GM18867 (cell line): ENCODE data around the gene PDHX.
"Not testable (repeated sequence)": the region's sequence is repeated elsewhere in the genome, so short reads cannot be mapped to it uniquely, and the experiment has no call there.

Source experiments
- ATAC-seq: cut with Tn5 transposase; IDR thresholded peaks from one replicate; pipeline ENCODE4 v1.9.1; 2021; ENCODE audit warnings: mild to moderate bottlenecking, moderate library complexity; ENCODE audit not compliant: unreplicated experiment

The PDHX gene

DNA sequence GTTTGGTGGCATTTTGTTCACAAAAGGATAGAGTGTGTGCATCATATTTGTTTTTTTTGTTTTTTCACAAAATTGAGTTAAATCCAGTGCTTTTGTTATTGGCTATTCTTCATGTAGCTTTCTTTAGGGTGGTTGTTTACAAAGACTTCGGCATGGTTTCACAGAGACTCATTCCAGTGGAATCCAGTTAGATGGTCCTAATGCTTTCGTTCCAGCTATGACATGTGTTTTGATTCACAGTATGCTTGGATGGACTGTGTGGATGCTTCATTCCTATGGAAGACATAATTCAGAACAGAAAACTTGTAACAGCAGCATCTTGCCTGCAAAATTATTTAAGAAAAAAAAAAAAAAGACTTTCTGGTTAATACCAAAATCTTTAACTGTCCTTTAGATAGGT is 97.9 kb downstream of the PDHX start:
- ATAC-seq: no peak

DNA sequence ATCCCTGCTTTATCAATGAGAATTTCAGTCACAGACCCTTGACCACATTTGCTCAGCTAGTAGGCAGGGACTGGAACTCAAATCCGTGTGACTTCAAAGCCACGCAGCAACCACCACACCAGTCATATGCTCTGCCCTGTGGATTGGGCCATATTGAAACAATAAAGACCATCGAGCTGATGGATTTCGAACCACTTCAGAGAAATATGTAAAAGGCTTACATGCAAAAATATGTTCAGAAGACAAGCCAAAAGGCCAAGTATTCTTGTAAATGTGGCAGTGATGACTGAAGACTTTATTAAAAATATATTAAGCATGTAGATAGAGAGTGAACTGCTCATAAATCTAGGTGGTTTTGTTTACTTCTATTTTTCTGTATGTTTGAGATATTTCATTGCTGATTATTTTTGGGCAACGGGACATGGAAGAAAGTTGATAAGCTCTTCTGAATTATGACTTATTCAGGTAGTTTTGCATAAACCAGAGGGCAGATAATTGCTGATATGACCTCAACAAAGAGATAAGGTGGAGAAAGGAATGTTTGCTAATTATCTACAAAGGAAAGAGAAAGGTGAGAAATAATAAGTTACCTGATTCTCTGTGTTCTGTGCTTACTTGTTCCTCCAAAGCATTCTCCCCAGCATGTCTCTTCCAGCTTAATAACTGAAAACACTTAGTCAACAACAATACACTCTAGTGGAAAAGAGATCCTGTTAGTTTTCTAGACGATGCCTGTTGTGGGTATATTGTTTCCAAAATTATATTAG is 99.4 kb downstream of the PDHX start:
- no peak for ATAC-seq

- ATAC-seq: no peak
Observed at GRCh38 chr11:35016916-35017315, 100.5 kb downstream of the PDHX start.

DNA sequence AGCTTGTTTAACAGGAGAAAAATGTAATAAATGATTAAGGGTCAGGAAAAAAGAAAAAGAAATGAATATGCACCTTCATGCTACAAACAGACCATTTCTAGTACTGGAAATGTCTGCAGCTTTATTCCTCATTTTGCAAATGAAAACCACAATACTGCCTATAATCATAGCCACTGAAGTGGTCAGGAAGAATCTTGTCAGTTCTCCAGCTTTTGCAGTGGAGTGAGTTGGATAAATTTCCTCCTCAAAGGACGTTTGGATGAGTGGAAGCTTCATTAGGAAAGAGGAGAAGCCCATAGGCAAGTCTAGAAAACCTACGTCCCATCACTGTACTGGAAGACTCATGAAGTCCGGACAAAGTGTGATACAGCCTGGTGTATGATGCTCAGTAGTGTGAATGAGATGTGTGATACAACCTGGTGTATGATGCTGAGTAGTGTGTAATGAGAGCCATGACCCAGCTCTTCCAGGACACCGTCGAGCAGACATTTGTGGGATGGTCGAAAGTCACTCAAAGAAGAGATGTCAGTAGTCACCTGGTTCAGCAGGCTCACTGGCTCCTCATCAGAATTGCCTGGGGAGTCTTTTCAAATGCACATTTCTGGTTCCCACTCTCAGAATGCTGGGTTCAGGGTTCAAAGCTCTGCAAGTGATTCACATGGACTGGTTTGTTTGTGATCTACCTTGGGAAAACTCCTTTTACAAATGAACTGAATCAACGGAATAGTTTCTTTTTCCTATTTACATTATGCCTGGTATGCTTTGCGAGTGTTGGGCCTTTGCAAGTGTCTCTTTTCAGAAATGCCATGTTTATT is 101.3 kb downstream of the PDHX start:
- ATAC-seq: no peak

- no peak for ATAC-seq
Observed at GRCh38 chr11:35021589-35021988, 105.2 kb downstream of the PDHX start.

DNA sequence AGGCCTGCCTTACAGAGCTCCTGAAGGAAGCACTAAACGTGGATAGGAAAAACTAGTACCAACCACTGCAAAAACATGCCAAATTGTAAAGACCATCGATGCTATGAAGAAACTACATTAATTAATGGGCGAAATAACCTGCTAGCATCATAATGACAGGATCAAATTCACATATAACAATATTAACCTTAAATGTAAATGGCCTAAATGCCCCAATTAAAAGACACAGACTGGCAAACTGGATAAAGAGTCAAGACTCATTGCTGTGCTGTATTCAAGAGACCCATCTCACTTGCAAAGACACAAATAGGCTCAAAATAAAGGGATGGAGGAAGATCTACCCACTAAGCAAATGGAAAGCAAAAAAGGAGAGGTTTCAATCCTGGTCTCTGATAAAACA is 107.5 kb downstream of the PDHX start:
- ATAC-seq: not testable (repeated sequence)

DNA sequence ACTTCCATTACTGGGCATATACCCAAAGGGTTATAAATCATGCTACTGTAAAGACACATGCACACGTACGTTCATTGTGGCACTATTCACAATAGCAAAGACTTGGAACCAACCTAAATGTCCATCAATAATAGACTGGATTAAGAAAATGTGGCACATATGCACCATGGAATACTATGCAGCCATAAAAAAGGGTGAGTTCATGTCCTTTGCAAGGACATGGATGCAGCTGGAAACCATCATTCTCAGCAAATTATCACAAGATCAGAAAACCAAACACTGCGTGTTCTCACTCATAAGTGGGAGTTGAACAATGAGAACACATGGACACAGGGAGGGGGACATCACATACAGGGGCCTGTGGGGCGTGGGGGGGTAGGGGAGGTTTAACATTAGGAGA is 111.6 kb downstream of the PDHX start:
- ATAC-seq: not testable (repeated sequence)

DNA sequence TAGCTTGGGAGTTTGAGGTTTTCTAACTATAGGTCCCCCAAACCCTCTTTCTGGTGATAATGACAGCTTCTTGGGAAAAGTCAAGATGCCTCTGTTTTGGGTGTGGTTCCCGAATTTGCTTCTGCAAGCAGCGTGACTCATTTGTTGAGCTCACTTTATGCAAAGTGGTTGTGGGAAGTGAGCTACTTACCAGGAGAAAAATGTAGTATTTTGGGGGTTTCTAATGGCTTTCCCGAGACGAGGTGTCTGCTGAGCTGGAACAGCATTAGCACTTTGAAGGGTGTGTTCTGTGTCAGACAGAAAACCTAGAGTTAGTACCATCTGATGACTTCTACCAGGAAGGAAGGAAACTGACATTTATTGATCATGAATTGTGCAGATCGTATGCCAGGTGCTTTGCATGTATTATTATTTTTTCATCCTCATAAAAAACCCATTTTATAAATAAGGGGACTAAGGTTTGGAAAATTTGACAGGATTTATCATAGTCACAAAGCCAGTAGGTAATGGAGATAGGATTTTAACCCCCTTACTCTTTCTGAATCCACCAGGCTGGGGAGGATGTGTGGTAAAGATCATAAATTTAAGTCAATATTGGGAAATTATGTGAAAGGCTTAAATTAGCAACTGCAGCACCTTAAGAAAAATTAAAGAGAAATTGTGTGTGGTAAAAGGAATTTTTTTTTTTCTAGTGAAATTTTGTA is 113.7 kb downstream of the PDHX start:
- peak; percentile 76 for ATAC-seq

DNA sequence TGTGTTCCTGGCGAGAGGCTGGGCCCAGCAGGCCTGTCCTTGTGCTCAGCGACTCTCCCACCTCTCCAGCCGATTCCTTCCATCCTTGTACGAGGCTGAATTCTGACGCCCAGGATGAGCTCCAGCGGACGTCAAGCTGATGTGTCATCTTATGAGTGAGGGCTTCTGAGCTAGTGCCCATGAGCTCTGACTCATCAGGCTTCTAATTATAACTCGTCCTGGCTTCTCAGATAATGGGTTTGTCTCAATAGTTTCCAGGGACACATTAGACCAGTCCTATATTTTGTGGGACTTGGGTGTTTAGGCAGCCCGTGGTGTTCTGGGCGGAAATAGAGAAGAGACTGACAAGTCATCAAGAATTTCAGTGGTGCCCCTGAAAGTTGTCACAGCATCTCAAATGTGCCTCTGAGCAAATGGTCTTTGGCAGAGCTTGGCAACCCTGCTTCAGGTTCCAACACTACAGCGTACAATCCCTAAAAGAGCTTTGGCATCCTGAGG is 114.3 kb downstream of the PDHX start:
- no peak for ATAC-seq

DNA sequence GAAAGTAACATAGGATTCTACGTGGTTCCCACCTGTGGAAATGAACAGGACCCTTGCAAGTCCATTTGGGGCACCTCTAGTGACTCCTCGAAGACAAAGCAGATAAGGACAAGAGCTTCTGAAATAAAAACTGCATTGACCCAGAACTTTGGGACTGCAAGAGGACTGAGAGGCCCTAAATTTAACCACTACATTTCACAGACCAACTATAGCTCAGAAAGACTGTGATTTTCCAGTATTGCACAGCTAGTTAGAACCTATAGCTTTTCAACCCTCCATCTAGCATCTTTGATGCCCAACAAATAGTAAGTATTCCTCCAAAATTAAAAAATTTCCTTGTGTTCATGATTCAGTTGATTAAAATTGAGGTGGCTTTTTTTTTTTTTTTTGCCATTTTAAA is 114.9 kb downstream of the PDHX start:
- ATAC-seq: no peak

DNA sequence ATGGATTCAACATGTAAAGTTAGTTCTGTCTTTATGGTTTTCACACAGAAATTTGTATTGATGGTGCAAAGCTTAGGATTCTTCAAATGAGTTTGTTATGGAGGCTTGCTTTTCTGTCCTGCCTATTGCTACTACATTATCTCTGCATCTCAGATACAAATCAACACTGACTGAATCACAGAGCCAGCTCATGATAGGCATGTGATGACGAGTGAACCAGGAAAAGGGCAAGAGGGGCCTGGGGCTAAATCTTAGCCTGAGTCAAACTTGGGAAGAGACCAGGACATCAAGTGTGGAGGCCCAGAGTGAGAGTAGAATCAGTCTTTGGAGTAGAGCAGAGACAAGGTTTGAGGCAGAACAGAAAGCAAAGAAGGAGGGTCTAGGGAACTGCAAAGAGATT is 115.4 kb downstream of the PDHX start:
- no peak for ATAC-seq

GRCh38 chr11:35033011-35033410 is 116.6 kb downstream of the PDHX start:
- ATAC-seq: no peak

GRCh38 chr11:35034401-35034800 is 118.0 kb downstream of the PDHX start:
- ATAC-seq: no peak

GRCh38 chr11:35035894-35036408 is 119.5 kb downstream of the PDHX start:
- peak; percentile 19 for ATAC-seq

DNA sequence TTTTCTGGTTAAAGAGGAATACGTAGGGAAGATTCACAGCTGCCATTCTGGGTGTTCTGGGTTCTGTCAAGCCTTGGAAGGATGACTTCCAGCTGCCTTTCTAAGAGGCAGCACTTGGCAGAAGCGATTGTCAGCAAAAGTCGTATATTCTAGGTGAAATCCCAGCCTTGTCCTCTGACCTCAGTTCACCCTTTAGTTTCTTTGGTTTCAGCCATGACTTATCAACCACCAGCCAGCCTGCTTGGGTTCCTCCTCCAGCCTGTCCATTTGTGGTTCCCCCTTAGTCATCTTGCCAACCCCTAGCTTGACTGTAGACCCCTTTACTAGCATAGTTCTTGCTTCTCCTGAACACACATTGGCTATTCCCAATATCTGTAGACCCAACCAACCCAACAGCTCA is 120.2 kb downstream of the PDHX start:
- no peak for ATAC-seq

- ATAC-seq: no peak
Observed at GRCh38 chr11:35038211-35038928, 122.0 kb downstream of the PDHX start.

GRCh38 chr11:35039076-35039475 is 122.7 kb downstream of the PDHX start:
- no peak for ATAC-seq

DNA sequence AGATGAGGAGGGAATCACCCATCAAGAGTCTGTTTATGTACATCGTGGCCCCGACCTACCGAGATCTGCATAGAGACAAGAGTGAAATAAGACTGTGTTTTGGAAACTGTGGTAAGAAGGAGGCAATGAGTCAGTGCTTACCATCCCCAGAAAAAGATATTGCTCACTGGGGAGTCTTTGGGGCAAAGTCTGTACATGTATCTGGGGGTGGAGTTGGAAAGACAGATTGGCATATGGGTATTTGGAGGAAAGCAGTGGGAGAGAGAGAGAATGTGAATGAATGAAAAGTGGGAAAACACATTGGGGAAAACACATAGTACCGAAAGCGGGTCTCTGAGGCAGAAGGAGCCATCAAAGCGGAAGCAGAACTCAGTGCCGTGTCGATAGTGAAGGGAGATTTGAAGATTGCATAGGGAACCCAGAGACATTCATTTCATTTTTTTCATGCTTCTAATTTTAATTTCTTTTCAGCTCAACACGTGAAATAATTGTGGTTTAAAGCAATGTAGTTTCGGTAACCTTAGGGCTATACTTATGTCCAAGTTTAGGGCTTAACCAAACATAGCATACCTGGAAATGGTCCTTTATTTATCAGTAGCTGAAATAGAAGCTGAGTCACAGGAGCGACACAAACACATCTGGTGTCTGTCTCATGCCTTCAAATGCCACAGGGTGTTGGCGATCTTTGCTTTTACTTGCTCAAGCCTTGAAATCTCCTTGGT is 124.0 kb downstream of the PDHX start:
- peak; percentile 78 for ATAC-seq

DNA sequence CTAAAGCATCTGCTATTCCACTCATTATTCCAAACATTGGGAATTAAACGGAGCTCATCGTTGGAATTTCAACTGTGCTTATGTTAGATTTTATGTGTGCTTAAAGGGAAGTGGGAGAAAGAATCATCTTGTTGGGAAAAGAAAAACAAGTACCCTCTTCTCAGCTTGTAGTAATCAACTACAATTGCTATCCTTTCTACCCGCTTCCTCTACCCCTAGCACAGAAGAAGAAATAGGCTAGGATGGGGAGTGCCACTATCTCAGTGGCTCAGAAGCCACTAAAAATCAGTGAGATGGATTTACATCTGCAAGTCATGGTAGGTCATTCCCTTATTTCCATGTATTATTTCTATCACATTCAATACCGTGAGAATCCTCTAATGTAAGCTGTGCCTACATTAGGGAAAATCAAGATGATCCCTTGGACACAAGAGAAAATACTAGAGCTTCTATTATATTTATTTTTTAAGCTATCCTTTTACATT is 124.7 kb downstream of the PDHX start:
- no peak for ATAC-seq

DNA sequence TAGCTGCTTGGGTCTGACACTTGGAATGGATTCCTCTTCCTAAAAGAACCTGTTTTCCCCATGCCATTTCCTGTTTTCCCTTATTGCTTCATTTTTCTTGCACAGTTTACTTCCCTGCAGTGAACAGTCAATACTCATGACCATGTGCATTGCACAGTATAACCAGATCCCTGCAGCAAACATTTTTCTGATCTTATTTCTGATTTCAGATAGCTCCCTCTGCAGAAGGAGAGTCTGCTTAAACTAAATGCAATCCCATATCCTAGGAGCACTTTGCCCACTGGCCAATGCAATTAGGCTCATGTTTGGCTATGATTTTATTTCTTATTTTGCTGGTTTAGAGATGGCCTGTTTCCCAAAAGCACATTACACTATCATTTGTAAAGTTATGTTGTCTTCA is 125.8 kb downstream of the PDHX start:
- ATAC-seq: no peak
